DOHH2 (cell line): ENCODE results near the gene HLA-F.

Experiments
- H3F3A ChIP-seq: fragments of 200-600 bp; sonication (generic), shearing (Covaris generic); 2 replicates; pipeline ENCODE4 v1.6.0; 2016; ENCODE audit warnings: antibody characterized with exemption, mild to moderate bottlenecking; ENCODE audit not compliant: control insufficient read depth, insufficient read depth
- H3K27ac ChIP-seq: fragments of 200-600 bp; sonication (generic); 2 replicates; pipeline ENCODE4 v1.5.1; 2014; ENCODE audit warnings: low read depth, mild to moderate bottlenecking, low read length, moderate library complexity
- H3K27me3 ChIP-seq: fragments of 200-600 bp; sonication (generic); 2 replicates; pipeline ENCODE4 v1.6.1; 2014; ENCODE audit warnings: mild to moderate bottlenecking, low read length, mixed read lengths; ENCODE audit not compliant: control insufficient read depth
- H3K36me3 ChIP-seq: fragments of 200-600 bp; sonication (generic); 2 replicates; pipeline ENCODE4 v1.6.1; 2014; ENCODE audit warnings: mild to moderate bottlenecking, low read length, moderate library complexity, mixed read lengths; ENCODE audit not compliant: control insufficient read depth
- H3K4me1 ChIP-seq: fragments of 200-600 bp; sonication (generic); 2 replicates; pipeline ENCODE4 v1.6.1; 2014; ENCODE audit warnings: mild to moderate bottlenecking, low read length, mixed read lengths; ENCODE audit not compliant: control insufficient read depth
- H3K4me2 ChIP-seq: fragments of 200-600 bp; sonication (generic); 2 replicates; pipeline ENCODE4 v1.6.0; 2014; ENCODE audit warnings: mild to moderate bottlenecking, low read length, moderate library complexity
- H3K4me3 ChIP-seq: fragments of 200-600 bp; sonication (generic); 2 replicates; pipeline ENCODE4 v1.5.1; 2014; ENCODE audit warnings: mild to moderate bottlenecking, low read length, mixed read lengths
- H3K79me2 ChIP-seq: fragments of 200-600 bp; sonication (generic); 2 replicates; pipeline ENCODE4 v1.6.1; 2014; ENCODE audit warnings: mild to moderate bottlenecking, low read length, mixed read lengths; ENCODE audit not compliant: control insufficient read depth
- H3K9me2 ChIP-seq: fragments of 200-600 bp; sonication (generic); replicated peaks from 2 replicates; pipeline ENCODE4 v1.6.1; 2014; ENCODE audit warnings: mild to moderate bottlenecking, low read length, mixed read lengths; ENCODE audit not compliant: control insufficient read depth
- H3K9me3 ChIP-seq: fragments of 200-600 bp; sonication (generic); 2 replicates; pipeline ENCODE4 v1.6.1; 2014; ENCODE audit warnings: antibody characterized with exemption, low read length, mixed read lengths; ENCODE audit not compliant: control insufficient read depth, insufficient read depth
- H4K20me1 ChIP-seq: fragments of 200-600 bp; sonication (generic); 2 replicates; pipeline ENCODE4 v1.6.0; 2014; ENCODE audit warnings: low read depth, mild to moderate bottlenecking, antibody characterized with exemption, low read length, moderate library complexity; ENCODE audit not compliant: control insufficient read depth, insufficient read depth
- CTCF ChIP-seq: fragments of 200-600 bp; sonication (generic); IDR thresholded peaks from one replicate; pipeline ENCODE4 v1.5.1; 2014; ENCODE audit warnings: antibody characterized with exemption, mild to moderate bottlenecking, low read depth, low read length; ENCODE audit not compliant: poor library complexity, severe bottlenecking
- EZH2phosphoT487 ChIP-seq: fragments of 200-600 bp; sonication (generic); IDR thresholded peaks from 2 replicates; pipeline ENCODE4 v1.6.1; 2017; ENCODE audit warnings: borderline replicate concordance, mild to moderate bottlenecking, antibody characterized with exemption, low read length, moderate library complexity, mixed read lengths

The HLA-F gene

GRCh38 chr6:29728875-29729270 lies 5.6 kb downstream of the HLA-F start:
- Histone ChIP-seq H3K9me3 (no peaks in the 10 kb centered on the region), H4K20me1 (no peaks in the 10 kb centered on the region), H3F3A (no peaks in the 10 kb centered on the region), H3K4me2 (no peak overlapping the region), H3K79me2 (no peaks in the 10 kb centered on the region), H3K4me3 (no peak overlapping the region), H3K9me2 (no peaks in the 10 kb centered on the region), H3K4me1 (peaks cover 3% of the 10 kb centered on the region; the same call in 1 of the 2 replicates), H3K27ac (no peak overlapping the region), H3K36me3 (no peaks in the 10 kb centered on the region), H3K27me3 (no peaks in the 10 kb centered on the region)
- TF ChIP-seq EZH2phosphoT487: no peak

GRCh38 chr6:29729774-29730328 lies 6.6 kb downstream of the HLA-F start:
- Histone ChIP-seq H4K20me1 (no peaks in the 10 kb centered on the region), H3F3A (no peaks in the 10 kb centered on the region), H3K27ac (no peak overlapping the region), H3K9me3 (no peaks in the 10 kb centered on the region), H3K4me3 (no peak overlapping the region), H3K79me2 (no peaks in the 10 kb centered on the region), H3K36me3 (no peaks in the 10 kb centered on the region), H3K27me3 (no peaks in the 10 kb centered on the region), H3K4me1 (no peaks in the 10 kb centered on the region), H3K4me2 (no peak overlapping the region), H3K9me2 (no peaks in the 10 kb centered on the region)
- TF ChIP-seq CTCF (no peak), EZH2phosphoT487 (no peak)

GRCh38 chr6:29730575-29731126 lies 7.4 kb downstream of the HLA-F start:
- H3K27me3 ChIP-seq: no peaks in the 10 kb centered on the region

More at GRCh38 chr6:29730575-29731126, 7.4 kb downstream of the HLA-F start:
- Histone ChIP-seq H3K36me3 (no peaks in the 10 kb centered on the region), H3K9me3 (no peaks in the 10 kb centered on the region), H4K20me1 (no peaks in the 10 kb centered on the region), H3K4me1 (no peaks in the 10 kb centered on the region), H3K27ac (no peak overlapping the region), H3F3A (no peaks in the 10 kb centered on the region), H3K4me2 (no peak overlapping the region), H3K79me2 (no peaks in the 10 kb centered on the region), H3K4me3 (no peak overlapping the region), H3K9me2 (no peaks in the 10 kb centered on the region)
- TF ChIP-seq EZH2phosphoT487: no peak
- no peak for TF ChIP-seq CTCF
